IMR-90 (cell line): ENCODE data around the gene ATG9A. TPM values are rescaled to one million over a fixed set of nuclear protein-coding genes. Genes with fewer than 3 reads are reported as not detected.

Source experiments
- ATAC-seq: fragments of 200-7000 bp; cut with Tn5 transposase; 2 replicates; pipeline ENCODE4 v1.9.1; 2020; ENCODE audit warnings: low read depth, mild to moderate bottlenecking, moderate library complexity
- BruUV-seq: library from RNA; stranded (reverse); fragments of 400-500 nt; replicated peaks from 2 replicates; lab custom pipeline; 2021; lab: Mats Ljungman, UMichigan
- CTCF ChIA-PET: fragments of 300-600 bp; formaldehyde crosslinking; extraction: SDS; loops from one replicate; lab custom pipeline; 2021; ENCODE audit warnings: antibody characterized with exemption; lab: Yijun Ruan, JAX
- POLR2A ChIA-PET: fragments of 300-600 bp; sonication (Branson Sonifier 250); formaldehyde crosslinking; loops from one replicate; lab custom pipeline; 2022; ENCODE audit warnings: antibody characterized with exemption; ENCODE audit not compliant: unreplicated experiment; lab: Charles Lee
- DNase-seq: peaks from one replicate; pipeline ENCODE4 v3.0.0; 2013
- H2AFZ ChIP-seq: replicated peaks from 2 replicates; pipeline ENCODE3; 2013; ENCODE audit warnings: low read length, mild to moderate bottlenecking; ENCODE audit not compliant: poor library complexity
- H2AK5ac ChIP-seq: 2 replicates; pipeline ENCODE4 v1.6.1; 2013; ENCODE audit warnings: low read depth, low read length, inconsistent platforms
- H2AK9ac ChIP-seq: replicated peaks from 2 replicates; pipeline ENCODE3; 2013; ENCODE audit warnings: mild to moderate bottlenecking, low read depth, low read length, moderate library complexity; ENCODE audit not compliant: poor library complexity
- H2BK120ac ChIP-seq: 2 replicates; pipeline ENCODE4 v1.6.1; 2013; ENCODE audit warnings: low read depth, low read length, inconsistent platforms
- H2BK15ac ChIP-seq: 3 replicates; pipeline ENCODE4 v1.6.1; 2013; ENCODE audit warnings: low read depth, low read length, inconsistent platforms
- H2BK20ac ChIP-seq: 2 replicates; pipeline ENCODE4 v1.6.1; 2013; ENCODE audit warnings: low read depth, mild to moderate bottlenecking, inconsistent platforms, low read length, moderate library complexity
- H2BK5ac ChIP-seq: 2 replicates; pipeline ENCODE4 v1.6.1; 2013; ENCODE audit warnings: mild to moderate bottlenecking, low read depth, low read length, inconsistent platforms; ENCODE audit not compliant: poor library complexity, severe bottlenecking
- H3K14ac ChIP-seq: replicated peaks from 2 replicates; pipeline ENCODE4 v1.6.1; 2013; ENCODE audit warnings: low read depth, low read length, inconsistent platforms
- H3K18ac ChIP-seq: 2 replicates; pipeline ENCODE4 v1.6.1; 2013; ENCODE audit warnings: low read depth, low read length, control low read depth
- H3K23ac ChIP-seq: 2 replicates; pipeline ENCODE4 v1.6.1; 2013; ENCODE audit warnings: low read depth, low read length, inconsistent platforms
- H3K27ac ChIP-seq: 2 replicates; pipeline ENCODE4 v1.5.1; 2013; ENCODE audit warnings: mild to moderate bottlenecking, control low read depth, low read length; ENCODE audit not compliant: insufficient read depth
- H3K27me3 ChIP-seq: 2 replicates; pipeline ENCODE4 v1.6.1; 2013; ENCODE audit warnings: low read length; ENCODE audit not compliant: control insufficient read depth, insufficient read depth
- H3K36me3 ChIP-seq: 2 replicates; pipeline ENCODE4 v1.6.1; 2013; ENCODE audit warnings: low read length, mixed read lengths; ENCODE audit not compliant: control insufficient read depth, insufficient read depth
- H3K4ac ChIP-seq: 2 replicates; pipeline ENCODE4 v1.6.1; 2013; ENCODE audit warnings: low read depth, low read length, inconsistent platforms
- H3K4me1 ChIP-seq: 2 replicates; pipeline ENCODE4 v1.6.1; 2013; ENCODE audit warnings: low read length, mixed read lengths; ENCODE audit not compliant: control insufficient read depth, insufficient read depth
- H3K4me2 ChIP-seq: 2 replicates; pipeline ENCODE4 v1.6.1; 2013; ENCODE audit warnings: low read depth, mild to moderate bottlenecking, control low read depth, low read length, moderate library complexity
- H3K4me3 ChIP-seq: 2 replicates; pipeline ENCODE4 v1.5.1; 2013; ENCODE audit warnings: low read depth, mild to moderate bottlenecking, control low read depth, low read length, moderate library complexity; ENCODE audit not compliant: insufficient read depth
- H3K56ac ChIP-seq: 2 replicates; pipeline ENCODE4 v1.6.1; 2013; ENCODE audit warnings: low read length, inconsistent platforms; ENCODE audit not compliant: insufficient read depth; ENCODE audit errors: extremely low read depth
- H3K79me1 ChIP-seq, 2 experiments: 2 replicates each; pipeline ENCODE4 v1.6.1; 2013; ENCODE audit warnings: low read length in 2 of 2, inconsistent platforms in 1 of 2, low read depth in 1 of 2
- H3K9ac ChIP-seq: 2 replicates; pipeline ENCODE4 v1.6.1; 2013; ENCODE audit warnings: low read depth, low read length, control low read depth
- H3K9me1 ChIP-seq: 2 replicates; pipeline ENCODE4 v1.6.1; 2013; ENCODE audit warnings: low read length, inconsistent platforms; ENCODE audit not compliant: insufficient read depth
- H3K9me3 ChIP-seq: 2 replicates; pipeline ENCODE4 v1.6.1; 2013; ENCODE audit warnings: low read length; ENCODE audit not compliant: control insufficient read depth, insufficient read depth
- H4K20me1 ChIP-seq: 2 replicates; pipeline ENCODE4 v1.6.1; 2013; ENCODE audit warnings: low read length, inconsistent platforms; ENCODE audit not compliant: insufficient read depth
- H4K5ac ChIP-seq: 2 replicates; pipeline ENCODE4 v1.6.1; 2013; ENCODE audit warnings: mild to moderate bottlenecking, low read depth, low read length, control low read depth
- H4K8ac ChIP-seq, 2 experiments: 2 replicates each; pipeline ENCODE4 v1.6.1; 2013; ENCODE audit warnings: low read depth in 2 of 2, low read length in 2 of 2, control low read depth in 1 of 2, inconsistent platforms in 1 of 2
- H4K91ac ChIP-seq: 2 replicates; pipeline ENCODE4 v1.6.1; 2013; ENCODE audit warnings: low read depth, low read length, inconsistent platforms; ENCODE audit not compliant: insufficient read depth
- BHLHE40 ChIP-seq: fragments of 150-350 bp; IDR thresholded peaks from 2 replicates; pipeline ENCODE4 v1.6.1; 2016; ENCODE audit warnings: mild to moderate bottlenecking, low read depth, low read length
- CHD1 ChIP-seq: IDR thresholded peaks from 2 replicates; pipeline ENCODE4 v1.6.1; 2012; ENCODE audit warnings: low read depth, low read length, improper control_type of control experiment
- FOS ChIP-seq: fragments of 150-350 bp; IDR thresholded peaks from 2 replicates; pipeline ENCODE4 v1.6.1; 2016; ENCODE audit warnings: low read depth, low read length
- MAZ ChIP-seq: IDR thresholded peaks from 2 replicates; pipeline ENCODE4 v1.6.1; 2012; ENCODE audit warnings: low read depth, mild to moderate bottlenecking, low read length, improper control_type of control experiment, moderate library complexity, borderline replicate concordance
- NFE2L2 ChIP-seq: fragments of 150-350 bp; IDR thresholded peaks from 2 replicates; pipeline ENCODE4 v1.6.1; 2016; ENCODE audit warnings: low read depth, mild to moderate bottlenecking, low read length
- POLR2A ChIP-seq: IDR thresholded peaks from 2 replicates; pipeline ENCODE4 v1.6.1; 2012; ENCODE audit warnings: mild to moderate bottlenecking, low read depth, low read length
- RAD21 ChIP-seq: IDR thresholded peaks from 2 replicates; pipeline ENCODE4 v1.6.1; 2012; ENCODE audit warnings: low read length, improper control_type of control experiment
- RCOR1 ChIP-seq: IDR thresholded peaks from 2 replicates; pipeline ENCODE4 v1.6.1; 2012; ENCODE audit warnings: mild to moderate bottlenecking, low read length, improper control_type of control experiment; ENCODE audit not compliant: insufficient replicate concordance
- USF2 ChIP-seq: fragments of 150-350 bp; IDR thresholded peaks from 2 replicates; pipeline ENCODE4 v1.6.1; 2017; ENCODE audit warnings: mild to moderate bottlenecking, antibody characterized with exemption, low read length, low read depth
- WGBS, 2 experiments: methylation state at CpG; one replicate each; pipeline versions ENCODE4 v1.1.5 to v1.1.7; 2013; ENCODE audit warnings: missing lambda C conversion rate in 2 of 2; ENCODE audit not compliant: insufficient read length in 1 of 2; ENCODE audit errors: extremely low coverage in 2 of 2; 5-methylcytosine and 5-hydroxymethylcytosine counted together
- dilution Hi-C: fragments of 300-500 bp; cut with HindIII; formaldehyde crosslinking; loops from one replicate; pipeline ENCODE4 v1.14.3; 2018; ENCODE audit warnings: low sequenced_read_pairs; ENCODE audit not compliant: unreplicated experiment
- in situ Hi-C: fragments of 300-500 bp; cut with MboI; formaldehyde crosslinking; loops from 3 replicates; pipeline ENCODE4 v1.14.3; 2019; ENCODE audit warnings: low sequenced_read_pairs, inconsistent platforms, mixed read lengths
- intact Hi-C: fragments of 100-400 bp; cut with micrococcal nuclease; formaldehyde crosslinking; loops from 2 replicates; pipeline ENCODE4 v1.10.0; 2022
- polyA plus RNA-seq, 3 experiments: library from polyadenylated mRNA; depleted of rRNA; stranded (reverse); fragments of >200 nt; gene quantifications; 2 replicates each; pipeline ENCODE4 v1.2.3, GENCODE V29; 2012; ENCODE audit warnings: low replicate concordance in 1 of 3
- total RNA-seq: library from RNA; depleted of rRNA; stranded (reverse); fragments of >200 nt; gene quantifications from 2 replicates; pipeline ENCODE4 v1.2.3, GENCODE V29; 2012

The ATG9A gene
- total and polyA plus RNA-seq, 2 of the 4 experiments (the other 2 are of a cell fraction) = 35.1 to 58.3 TPM

- H3K36me3 ChIP-seq = peaks cover 20% of the 10 kb centered on the region
- no peak overlapping the region for H3K9ac ChIP-seq
- no TSS peak for BruUV-seq
- peaks cover 5% of the 10 kb centered on the region; the same call in 1 of the 2 replicates for H3K4me1 ChIP-seq
- H3K79me1 ChIP-seq = peaks cover 3 to 21% of the 10 kb centered on the region in 2 experiments; a peak in 2 of 4 replicates
- no peaks in the 10 kb centered on the region for H3K9me3 ChIP-seq
- H2BK20ac ChIP-seq = no peak overlapping the region
- no peak overlapping the region for H3K27ac ChIP-seq
- POLR2A ChIA-PET = no interaction called here
- TF ChIP-seq CHD1 (no peak), MAZ (no peak), NFE2L2 (no peak), RAD21 (no peak), RCOR1 (no peak), POLR2A (no peak), FOS (no peak), BHLHE40 (no peak), USF2 (no peak)
- no peak overlapping the region for H2BK15ac ChIP-seq
- H3K9me1 ChIP-seq = 0 out of 2 replicates have a peak, but pooled peaks cover 4% of the 10 kb centered on the region
- WGBS, 2 experiments = no CpG with 5 or more reads among the region's 6 CpGs
- DNase-seq (no peak), ATAC-seq (no peak)
- no peak overlapping the region for H2AFZ ChIP-seq
- H3K4ac ChIP-seq = no peak overlapping the region
- H3K4me3 ChIP-seq = no peak overlapping the region
- H2BK120ac ChIP-seq = no peak overlapping the region
- no peak overlapping the region for H3K23ac ChIP-seq
- no peak overlapping the region for H4K8ac ChIP-seq
- H2BK5ac ChIP-seq = no peak overlapping the region
- intact Hi-C loops (no loop called here), dilution Hi-C loops (no loop called here), in situ Hi-C loops (loop anchor here (5.0 kb wide), 2 partner anchors 34 to 124 kb away; partner anchors contain the start of gene ZFAND2B)
- H2AK5ac ChIP-seq = no peak overlapping the region
- no peak overlapping the region for H2AK9ac ChIP-seq
- peaks cover 7% of the 10 kb centered on the region; the same call in 1 of the 2 replicates for H4K20me1 ChIP-seq
- CTCF ChIA-PET = interaction anchor here (1.5 kb wide), 1 partner anchor 122 kb away, joined by 4 read pairs; no protein-coding TSS in a partner anchor
- no peak overlapping the region for H3K14ac ChIP-seq
- no peak overlapping the region for H4K5ac ChIP-seq
- no peak overlapping the region for H3K56ac ChIP-seq
- no peak overlapping the region for H3K18ac ChIP-seq
- H3K4me2 ChIP-seq = no peak overlapping the region
- H4K91ac ChIP-seq = no peak overlapping the region
- no peaks in the 10 kb centered on the region for H3K27me3 ChIP-seq
Observed at GRCh38 chr2:219173176-219173575, 56.3 kb downstream of the ATG9A start.
